Psoas muscle (tissue), 8 donors: ENCODE data around the gene TMEM54. TPM values are rescaled to one million over a fixed set of nuclear protein-coding genes. Genes with fewer than 3 reads are reported as not detected.

Source experiments
- ATAC-seq, 4 donors: fragments of 200-7000 bp; cut with Tn5 transposase; one replicate each; pipeline ENCODE4 v1.9.1; 2020; ENCODE audit warnings: moderate library complexity in 3 of 4, mild to moderate bottlenecking in 2 of 4
- DNase-seq, 2 donors: peaks; one replicate each; pipeline ENCODE4 v3.0.0-alpha.2; 2020
- H3K27ac ChIP-seq: fragments of 200-600 bp; one replicate; pipeline ENCODE4 v1.8.0; 2022
- H3K27me3 ChIP-seq, 3 donors: fragments of 200-600 bp in 1 of 3; one replicate each; pipeline versions ENCODE4 v1.6.1 to v1.8.0; 2013 to 2022; ENCODE audit warnings: low read length in 2 of 3, mild to moderate bottlenecking in 2 of 3, moderate library complexity in 1 of 3; ENCODE audit not compliant: insufficient read depth in 3 of 3
- H3K36me3 ChIP-seq, 2 donors: fragments of 200-600 bp in 1 of 2; one replicate each; pipeline versions ENCODE4 v1.6.1 to v1.8.0; 2013 to 2022; ENCODE audit warnings: low read depth in 1 of 2, mild to moderate bottlenecking in 1 of 2, moderate library complexity in 1 of 2; ENCODE audit not compliant: insufficient read depth in 1 of 2
- H3K4me1 ChIP-seq: fragments of 200-600 bp; one replicate; pipeline ENCODE4 v1.8.0; 2022
- H3K4me3 ChIP-seq: fragments of 200-600 bp; one replicate; pipeline ENCODE4 v1.8.0; 2022; ENCODE audit warnings: mild to moderate bottlenecking
- H3K9me3 ChIP-seq: fragments of 200-600 bp; one replicate; pipeline ENCODE4 v1.8.0; 2022
- CTCF ChIP-seq: fragments of 200-600 bp; IDR thresholded peaks from one replicate; pipeline ENCODE4 v1.8.0; 2022; ENCODE audit warnings: antibody characterized with exemption
- WGBS, 3 donors: extraction: QIAGEN DNeasy Blood & Tissue Kit; methylation state at CpG; one replicate each; pipeline versions ENCODE4 v1.1.6 to v1.1.7; 2013; 5-methylcytosine and 5-hydroxymethylcytosine counted together
- intact Hi-C, 2 donors: fragments of 100-400 bp; cut with DNase I; formaldehyde crosslinking; loops; one replicate each; pipeline versions ENCODE4 v1.11.0 to v1.14.2; 2022
- polyA plus RNA-seq, 3 donors: library from polyadenylated mRNA; stranded (reverse); fragments of 200-250 nt; gene quantifications; one replicate each; pipeline ENCODE4 v1.2.3, GENCODE V29; 2013
- total RNA-seq, 4 donors: library from RNA; stranded (reverse); fragmentation: NEBNext Ultra II Directional in 2 of 4; extraction: Animal tissue kit (Norgen Biotek cat#: 25700) in 2 of 4; gene quantifications; one replicate each; pipeline versions ENCODE4 v1.2.1 to v1.2.4, GENCODE V29; 2021 to 2023
- donor health status: healthy with polysubstance abuse.
- donor health status: DM: no; HTN: no; CAD: no; lungs with moderate emphysema.
- donor health status: Bipolar disorder and iron deficiency.
- donor health status: healthy.
- donor health status: DM: yes; HTN: yes; CAD: no.
- donor health status: DM: no; HTN: no; CAD: no.
- donor health status: DM: no; HTN: no; CAD: no.
- donor health status: DM: yes; HTN: yes; CAD: no.

Gene TMEM54
- total and polyA plus RNA-seq, 7 donors, result 4.7 to 11.8 (median 5.9) TPM

- DNase-seq, result peak in 1 of 2 donors; percentile 59
- ATAC-seq, result peak in 3 of 4 donors; percentile 33 to 65 (median 63)
- TF ChIP-seq CTCF, result peak; percentile 43
- peak overlapping the region; percentile 64 for H3K4me3 ChIP-seq
- no peak overlapping the region for H3K27ac ChIP-seq
- peaks cover 0 to 45% (median 18%) of the 10 kb centered on the region in 3 donors for H3K27me3 ChIP-seq
- no peaks in the 10 kb centered on the region for H3K9me3 ChIP-seq
- H3K4me1 ChIP-seq, result no peaks in the 10 kb centered on the region
- 20 to 23% (median 21%) methylated on average over 33 to 49 of the region's 49 CpGs for WGBS, 3 donors
- H3K36me3 ChIP-seq, result no peaks in the 10 kb centered on the region
- intact Hi-C loops, result no loop called here
These were observed 8.6 kb downstream of the TMEM54 start for GRCh38 chr1:32892368-32893197.

GRCh38 chr1:32891630-32892029, 9.6 kb downstream of the TMEM54 start:
- TF ChIP-seq CTCF, result no peak
- Histone ChIP-seq H3K9me3 (no peaks in the 10 kb centered on the region), H3K4me1 (no peaks in the 10 kb centered on the region), H3K27ac (no peak overlapping the region), H3K36me3 (no peaks in the 10 kb centered on the region), H3K4me3 (no peak overlapping the region), H3K27me3 (peaks cover 0 to 55% (median 21%) of the 10 kb centered on the region in 3 donors)
- 92 to 94% (median 93%) methylated on average over 3 of the region's 3 CpGs for WGBS, 3 donors
- DNase-seq, result no peak
- intact Hi-C loops, result no loop called here
- ATAC-seq, result no peak

- DNase-seq, result no peak
- Histone ChIP-seq H3K4me3 (no peak overlapping the region), H3K27ac (no peak overlapping the region), H3K9me3 (no peaks in the 10 kb centered on the region), H3K27me3 (peaks cover 0 to 59% (median 21%) of the 10 kb centered on the region in 3 donors), H3K4me1 (no peaks in the 10 kb centered on the region), H3K36me3 (no peaks in the 10 kb centered on the region)
- intact Hi-C loops, result no loop called here
- 90 to 100% (median 90%) methylated on average over 1 of the region's 1 CpG for WGBS, 3 donors
- ATAC-seq, result no peak
- TF ChIP-seq CTCF, result no peak
These were observed 10.0 kb downstream of the TMEM54 start for GRCh38 chr1:32891241-32891570.

- no peak for TF ChIP-seq CTCF
- H3K36me3 ChIP-seq, result no peaks in the 10 kb centered on the region
- no peak overlapping the region for H3K4me3 ChIP-seq
- WGBS, 3 donors, result 74 to 79% (median 77%) methylated on average over 7 of the region's 7 CpGs
- no peaks in the 10 kb centered on the region for H3K4me1 ChIP-seq
- intact Hi-C loops, result no loop called here
- DNase-seq (no peak), ATAC-seq (no peak)
- no peak overlapping the region for H3K27ac ChIP-seq
- H3K27me3 ChIP-seq, result peaks cover 0 to 64% (median 26%) of the 10 kb centered on the region in 3 donors
- H3K9me3 ChIP-seq, result no peaks in the 10 kb centered on the region
These were observed 10.5 kb downstream of the TMEM54 start for GRCh38 chr1:32890516-32891240.
